HG02588 (cell line): ENCODE data around the gene LRP1.

ENCODE experiments used
- ATAC-seq: cut with Tn5 transposase; IDR thresholded peaks from one replicate; pipeline ENCODE4 v1.9.1; 2021; ENCODE audit warnings: mild to moderate bottlenecking, moderate library complexity; ENCODE audit not compliant: unreplicated experiment

LRP1 gene

DNA sequence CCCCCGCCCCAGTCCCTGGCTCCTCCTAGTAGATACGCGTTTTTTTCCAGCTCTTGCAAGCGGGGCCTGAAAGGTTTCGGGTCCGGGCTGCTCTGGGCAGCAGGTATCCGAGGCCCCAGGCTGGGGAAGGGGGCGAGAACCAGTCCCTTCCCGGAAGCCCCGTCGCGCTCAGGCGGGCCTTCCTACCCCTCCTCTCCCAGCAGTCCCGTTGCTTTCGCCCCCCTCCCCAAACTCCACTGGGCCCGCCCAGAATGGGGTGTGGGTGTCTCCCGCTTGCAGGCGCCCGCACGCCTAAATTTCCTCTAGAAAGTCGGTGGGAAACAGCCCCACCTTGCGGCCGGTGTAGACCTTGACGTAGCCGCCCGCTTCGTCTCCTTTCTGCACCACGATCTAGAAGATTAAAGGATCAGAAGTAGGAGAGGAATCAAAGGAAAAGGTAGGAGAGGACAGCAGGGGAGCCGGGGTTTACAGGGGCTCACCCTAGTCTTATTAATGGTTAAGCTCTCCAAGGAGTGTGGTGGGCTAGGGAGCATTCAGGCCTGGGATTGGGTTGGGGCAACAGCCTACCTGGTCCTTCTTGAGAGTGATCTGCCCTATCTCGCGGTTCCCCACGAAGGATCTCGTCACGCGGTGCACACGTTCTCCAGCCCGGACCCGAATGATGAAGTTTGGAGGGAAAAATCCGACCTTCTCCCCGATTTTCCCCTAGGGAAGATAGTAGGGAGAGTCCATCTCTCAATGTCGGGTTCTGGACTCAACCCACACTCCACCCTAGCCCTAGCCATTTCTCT, 115.4 kb downstream of the LRP1 start:
- ATAC-seq: no peak

GRCh38 chr12:57244312-57244696, 116.0 kb downstream of the LRP1 start:
- ATAC-seq: no peak

DNA sequence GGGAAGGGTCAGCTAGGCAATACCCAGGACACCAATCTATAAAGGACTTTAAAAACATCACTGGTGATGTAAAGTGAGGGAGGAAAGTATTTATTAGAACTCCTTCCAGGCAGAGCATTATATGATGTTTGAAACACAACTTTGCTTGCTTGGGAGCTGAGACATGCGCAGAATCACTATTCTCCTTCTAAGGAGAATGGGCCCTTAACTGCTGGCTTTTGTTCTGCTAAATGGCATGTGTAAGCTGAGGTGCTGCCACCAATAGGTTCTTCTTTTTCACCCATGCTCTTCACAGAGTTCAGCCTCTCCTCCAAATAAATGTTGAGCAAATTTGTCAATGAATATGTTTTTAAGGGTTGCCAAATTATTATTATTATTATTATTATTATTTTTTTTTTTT, 118.8 kb downstream of the LRP1 start:
- ATAC-seq: no peak

DNA sequence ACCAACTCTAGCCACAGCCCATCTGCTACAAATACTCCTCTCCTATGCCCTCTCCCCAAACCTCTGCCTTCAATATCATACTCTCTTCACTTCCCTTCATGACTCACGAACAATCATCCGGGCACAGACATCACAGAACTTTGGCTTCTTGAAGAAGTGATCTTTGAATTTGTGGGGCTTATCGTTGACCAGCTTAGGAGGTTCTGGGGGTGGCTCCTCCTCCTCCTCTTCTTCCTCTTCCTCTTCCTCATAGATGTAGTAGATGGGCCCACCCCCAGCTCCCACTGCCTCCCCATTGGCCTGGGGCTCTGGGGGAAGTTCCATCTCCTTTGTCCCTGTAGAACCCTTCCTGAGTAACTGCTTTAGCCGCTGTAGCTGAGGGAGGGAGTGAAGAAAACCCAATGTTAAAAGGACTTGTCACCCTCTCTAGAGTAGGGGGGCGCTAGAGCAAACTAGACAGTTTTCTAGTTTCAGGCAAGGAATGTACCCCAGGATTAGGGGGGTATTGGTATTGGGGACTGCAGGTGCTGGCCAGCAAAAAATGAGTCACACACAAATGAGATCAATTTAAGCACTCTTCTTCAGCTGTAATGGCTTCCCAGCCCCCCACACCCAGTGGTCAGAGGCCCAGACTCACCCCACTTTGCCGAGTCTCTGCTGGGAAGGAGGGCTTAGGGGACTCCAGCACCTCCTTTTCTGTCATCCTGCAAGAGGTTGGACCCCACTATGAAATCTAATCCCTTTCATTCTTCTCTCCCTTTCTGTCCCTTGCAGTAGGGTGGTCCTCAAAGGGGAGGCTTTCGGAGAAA, 120.9 kb downstream of the LRP1 start:
- no peak for ATAC-seq

DNA sequence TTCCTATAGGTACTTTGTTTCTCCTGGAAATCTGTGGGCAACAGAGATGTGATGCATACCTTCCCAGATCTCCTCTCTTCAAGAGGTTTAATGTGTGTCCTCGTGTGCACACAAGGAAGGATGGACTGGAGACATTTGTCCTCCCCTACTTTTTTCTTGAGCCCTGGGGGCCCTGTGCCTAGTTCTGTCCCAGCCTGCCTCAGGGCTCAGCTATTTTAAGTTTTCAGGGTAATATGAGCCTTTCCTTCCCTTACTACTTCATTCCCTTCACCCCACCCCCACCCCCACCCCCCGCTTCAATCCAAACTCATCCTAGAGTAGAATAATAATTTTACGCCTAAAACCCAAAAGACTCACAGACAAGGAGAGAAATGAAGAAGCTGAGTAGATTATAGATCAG, 122.3 kb downstream of the LRP1 start:
- no peak for ATAC-seq

DNA sequence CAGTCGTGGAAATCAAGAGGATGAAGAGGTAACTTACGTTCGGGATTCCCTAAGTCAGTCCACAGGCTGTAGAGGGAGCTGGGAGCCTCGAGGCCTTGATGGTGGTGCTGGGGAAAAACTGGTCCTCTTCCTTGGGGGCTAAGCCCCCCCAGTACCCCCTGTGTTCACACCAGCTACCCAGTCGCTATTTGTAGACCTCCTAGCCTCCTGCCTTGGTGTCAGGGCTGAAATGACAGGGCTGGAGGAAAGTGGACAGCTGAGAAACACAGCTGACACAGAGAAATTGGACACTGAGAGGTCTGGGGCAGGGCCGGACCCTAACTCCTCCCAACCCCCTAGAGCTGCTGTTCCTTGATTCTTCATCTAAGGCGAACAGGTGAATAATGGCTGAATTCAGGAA, 122.7 kb downstream of the LRP1 start, which contains the start of gene STAC3:
Gene STAC3 (minus strand): TSS at position 232 of the 400 bp plus-strand sequence. CDS start 1,551 bp downstream, outside the sequence.
- ATAC-seq: no peak

DNA sequence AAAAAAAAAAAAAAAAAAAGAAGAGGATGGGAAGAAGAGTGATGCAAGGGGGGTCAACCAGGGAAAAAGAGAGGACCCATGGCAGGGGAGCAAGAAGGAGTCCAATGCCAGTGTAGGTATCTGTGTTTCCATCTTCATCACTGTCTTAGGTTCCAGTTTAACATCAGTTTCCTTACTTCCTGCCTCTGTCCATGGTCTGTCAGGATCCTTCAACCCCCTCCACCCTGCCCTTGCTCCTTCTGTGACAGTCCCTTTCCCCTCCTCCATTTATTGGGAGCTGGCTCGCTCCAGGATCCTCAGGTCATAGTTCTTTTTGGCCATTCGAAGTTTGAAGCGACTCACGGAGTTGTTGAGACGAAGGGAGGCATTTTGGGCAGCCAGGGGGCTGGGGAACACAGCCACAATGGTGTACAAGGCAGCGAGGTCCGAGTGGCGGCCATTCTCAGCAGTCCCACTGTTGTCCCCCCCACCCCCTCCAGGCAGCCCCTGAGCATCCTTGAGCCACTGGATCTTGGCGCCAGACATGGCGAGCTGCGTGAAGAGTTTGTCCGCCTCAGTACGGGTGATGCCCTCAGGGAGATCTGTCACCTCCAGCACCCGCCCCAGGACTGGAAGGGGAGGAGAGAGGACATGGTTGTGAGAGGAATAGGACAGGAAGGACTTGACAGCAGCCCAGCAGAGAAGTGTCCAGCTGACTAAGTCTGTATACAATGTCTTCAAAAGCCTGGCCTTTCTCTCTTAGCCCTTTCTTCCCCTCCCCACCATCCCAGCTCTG, 126.4 kb downstream of the LRP1 start:
- no peak for ATAC-seq

- ATAC-seq: no peak
Observed at GRCh38 chr12:57255916-57256315, 127.6 kb downstream of the LRP1 start.

- ATAC-seq: no peak
Observed at GRCh38 chr12:57258977-57259970, 131.0 kb downstream of the LRP1 start.

DNA sequence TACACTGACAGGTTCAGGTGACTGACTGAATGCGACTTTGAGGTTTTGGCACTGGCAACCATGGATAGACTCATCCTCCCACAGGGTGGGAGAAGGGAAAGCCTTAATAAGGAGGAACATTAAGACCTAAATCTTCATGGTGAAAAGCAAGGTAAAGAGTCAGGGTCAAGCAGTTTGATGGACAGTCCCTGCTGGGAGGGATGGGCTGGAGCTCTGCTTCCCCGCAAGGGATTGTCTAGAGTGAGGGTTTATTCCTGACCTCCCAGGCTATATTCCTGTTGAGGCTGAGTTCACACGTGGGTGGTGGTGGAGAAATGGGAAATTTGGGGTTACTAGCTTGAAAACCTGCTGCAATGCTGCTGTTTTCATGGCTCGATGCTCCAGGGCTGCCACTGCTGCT, 132.1 kb downstream of the LRP1 start:
- no peak for ATAC-seq

DNA sequence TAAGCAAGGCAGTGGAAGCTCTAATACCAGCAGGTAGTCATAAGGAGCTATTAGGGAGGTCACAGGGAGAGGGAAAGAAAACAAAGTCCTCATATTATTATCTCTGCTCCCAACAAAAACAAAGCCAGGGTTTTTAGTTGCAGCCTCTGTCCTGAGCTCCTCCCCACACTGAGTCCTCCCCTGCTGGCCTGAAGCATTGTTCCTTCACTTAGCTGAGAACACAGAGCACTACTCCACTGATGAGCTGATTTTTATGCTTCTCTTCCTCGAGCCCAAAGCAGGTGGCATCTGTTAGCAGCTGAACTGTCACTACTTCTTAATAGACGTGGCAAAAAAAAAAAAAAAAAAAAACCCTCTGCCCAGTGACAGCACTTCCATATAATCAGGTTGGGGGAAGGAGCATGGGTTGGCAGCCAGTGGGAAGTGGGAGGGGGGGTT, 133.2 kb downstream of the LRP1 start:
- no peak for ATAC-seq

- no peak for ATAC-seq
Observed at GRCh38 chr12:57262126-57262822, 134.0 kb downstream of the LRP1 start.
